GM19035 (cell line): ENCODE results near the gene GPR132.
"Not testable (repeated sequence)": the region's sequence is repeated elsewhere in the genome, so short reads cannot be mapped to it uniquely, and the experiment has no call there.

Experiments used
- ATAC-seq: cut with Tn5 transposase; IDR thresholded peaks from one replicate; pipeline ENCODE4 v1.9.1; 2021; ENCODE audit not compliant: unreplicated experiment

GPR132 gene

GRCh38 chr14:105076296-105076804 lies 11.1 kb upstream of the GPR132 start:
- ATAC-seq: no peak

GRCh38 chr14:105075379-105076295 lies 10.4 kb upstream of the GPR132 start:
- ATAC-seq: no peak

GRCh38 chr14:105074601-105075053 lies 9.4 kb upstream of the GPR132 start:
- ATAC-seq: no peak

GRCh38 chr14:105073720-105074600 lies 8.7 kb upstream of the GPR132 start:
- ATAC-seq: no peak

GRCh38 chr14:105072892-105073719 lies 7.9 kb upstream of the GPR132 start:
- ATAC-seq: no peak

- ATAC-seq: no peak
Observed at GRCh38 chr14:105072381-105072861, 7.2 kb upstream of the GPR132 start.

- ATAC-seq: no peak
Observed at GRCh38 chr14:105071942-105072341, 6.7 kb upstream of the GPR132 start.

GRCh38 chr14:105071326-105071725 lies 6.1 kb upstream of the GPR132 start:
- no peak for ATAC-seq

GRCh38 chr14:105070760-105071137 lies 5.5 kb upstream of the GPR132 start:
- ATAC-seq: no peak

- no peak for ATAC-seq
Observed at GRCh38 chr14:105069871-105070759, 4.9 kb upstream of the GPR132 start.

- no peak for ATAC-seq
Observed at GRCh38 chr14:105069522-105069870, 4.3 kb upstream of the GPR132 start.

GRCh38 chr14:105068818-105069217 lies 3.6 kb upstream of the GPR132 start:
- no peak for ATAC-seq

GRCh38 chr14:105067969-105068301 lies 2.7 kb upstream of the GPR132 start:
- ATAC-seq: no peak

- ATAC-seq: no peak
Observed at GRCh38 chr14:105067140-105067968, 2.1 kb upstream of the GPR132 start.

GRCh38 chr14:105066240-105067071 lies 1.2 kb upstream of the GPR132 start:
- no peak for ATAC-seq

GRCh38 chr14:105064721-105065143 lies 498 bp downstream of the GPR132 start:
- no peak for ATAC-seq

GRCh38 chr14:105064001-105064400 lies 1.2 kb downstream of the GPR132 start:
- ATAC-seq: no peak

- ATAC-seq: not testable (repeated sequence)
Observed at GRCh38 chr14:105063506-105063905, 1.7 kb downstream of the GPR132 start.
